Lower leg skin (tissue), 3 donors: Measurements from ENCODE around the gene WHRN.

ENCODE experiments used
- POLR2A ChIP-seq, 2 donors: fragments of 450-650 bp; IDR thresholded peaks; one replicate each; pipeline ENCODE4 v1.6.1; 2016 to 2017; ENCODE audit warnings: antibody characterized with exemption in 2 of 2, mild to moderate bottlenecking in 1 of 2, moderate library complexity in 1 of 2
- TF ChIP-seq, protein P1 (sequence below), 3 donors: fragments of 450-650 bp; IDR thresholded peaks; one replicate each; pipeline ENCODE4 v1.5.1; 2016; ENCODE audit warnings: antibody characterized with exemption in 3 of 3, mild to moderate bottlenecking in 3 of 3, moderate library complexity in 2 of 3

DNA sequence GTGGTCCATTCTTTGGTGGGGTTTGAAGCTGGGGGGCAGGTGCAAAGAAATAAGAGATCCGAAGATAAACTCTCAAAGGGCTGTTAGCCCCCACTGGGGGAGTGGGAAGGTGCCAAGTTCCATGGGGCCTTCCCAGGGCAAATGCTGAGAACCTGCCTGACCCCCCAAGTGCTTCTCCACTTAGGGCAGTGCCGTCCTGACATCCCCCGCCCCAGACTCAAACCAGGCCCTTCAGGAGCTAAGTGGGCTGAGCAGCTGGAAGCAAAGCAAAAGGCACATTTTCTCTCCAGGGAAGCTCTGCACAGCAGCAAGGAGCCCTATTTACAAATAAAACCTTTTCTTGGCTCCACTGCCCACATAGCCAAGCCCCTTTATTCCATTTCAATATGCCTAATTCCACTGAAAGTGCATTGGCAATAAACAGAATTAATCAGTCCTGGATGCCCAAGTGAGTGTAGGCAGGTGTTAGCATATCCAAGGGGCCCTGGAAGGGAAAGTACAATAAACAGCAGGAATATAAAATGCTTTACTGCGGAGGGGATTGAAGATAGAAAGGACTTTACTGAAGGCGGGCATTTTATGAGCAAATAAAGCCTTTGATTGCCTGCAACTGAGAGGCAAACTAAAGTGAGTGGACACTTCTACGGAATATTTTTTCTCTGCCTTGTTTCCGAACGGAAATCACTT, 44.6 kb downstream of the WHRN start:
- no peak for TF ChIP-seq POLR2A (IDR thresholded peaks at IDR 0.05)
- TF ChIP-seq, protein P1, sequence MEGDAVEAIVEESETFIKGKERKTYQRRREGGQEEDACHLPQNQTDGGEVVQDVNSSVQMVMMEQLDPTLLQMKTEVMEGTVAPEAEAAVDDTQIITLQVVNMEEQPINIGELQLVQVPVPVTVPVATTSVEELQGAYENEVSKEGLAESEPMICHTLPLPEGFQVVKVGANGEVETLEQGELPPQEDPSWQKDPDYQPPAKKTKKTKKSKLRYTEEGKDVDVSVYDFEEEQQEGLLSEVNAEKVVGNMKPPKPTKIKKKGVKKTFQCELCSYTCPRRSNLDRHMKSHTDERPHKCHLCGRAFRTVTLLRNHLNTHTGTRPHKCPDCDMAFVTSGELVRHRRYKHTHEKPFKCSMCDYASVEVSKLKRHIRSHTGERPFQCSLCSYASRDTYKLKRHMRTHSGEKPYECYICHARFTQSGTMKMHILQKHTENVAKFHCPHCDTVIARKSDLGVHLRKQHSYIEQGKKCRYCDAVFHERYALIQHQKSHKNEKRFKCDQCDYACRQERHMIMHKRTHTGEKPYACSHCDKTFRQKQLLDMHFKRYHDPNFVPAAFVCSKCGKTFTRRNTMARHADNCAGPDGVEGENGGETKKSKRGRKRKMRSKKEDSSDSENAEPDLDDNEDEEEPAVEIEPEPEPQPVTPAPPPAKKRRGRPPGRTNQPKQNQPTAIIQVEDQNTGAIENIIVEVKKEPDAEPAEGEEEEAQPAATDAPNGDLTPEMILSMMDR (IDR thresholded peaks at IDR 0.05) = no peak
